Measurements from ENCODE around the gene TBX15.

The TBX15 gene

GRCh38 chr1:118985640-118986554, 2.2 kb downstream of the TBX15 start:
- no peak for FAIRE-seq
- TF ChIP-seq SPI1 (IDR thresholded peaks at IDR 0.05; ENCODE audit: low read depth, low read length): no peak
- no peak for TF ChIP-seq POLR2A (IDR thresholded peaks at IDR 0.05; ENCODE audit: low read depth, low read length)
- no peak for TF ChIP-seq POU2F2 (IDR thresholded peaks at IDR 0.05; ENCODE audit: low read depth, low read length)
- DNase-seq (ENCODE audit: insufficient read length, low spot score): no peak

- TF ChIP-seq PAX5 (IDR thresholded peaks at IDR 0.05; ENCODE audit: insufficient read depth, low read length, severe bottlenecking) (no peak), TAF1 (IDR thresholded peaks at IDR 0.05; ENCODE audit: low read depth, low read length) (no peak), POLR2AphosphoS5 (IDR thresholded peaks at IDR 0.05; ENCODE audit: low read depth, low read length) (no peak), SPI1 (IDR thresholded peaks at IDR 0.05; ENCODE audit: low read depth, low read length) (no peak), POLR2A (IDR thresholded peaks at IDR 0.05; ENCODE audit: low read depth, low read length) (no peak), POU2F2 (IDR thresholded peaks at IDR 0.05; ENCODE audit: low read depth, low read length) (no peak)
- DNase-seq (ENCODE audit: insufficient read length, low spot score) (no peak), FAIRE-seq (no peak)
Observed at GRCh38 chr1:118984722-118985639, 3.2 kb downstream of the TBX15 start.

- TF ChIP-seq PAX5 (IDR thresholded peaks at IDR 0.05; ENCODE audit: insufficient read depth, low read length, severe bottlenecking): no peak
- TF ChIP-seq POU2F2 (IDR thresholded peaks at IDR 0.05; ENCODE audit: low read depth, low read length): no peak
- TF ChIP-seq POLR2A (IDR thresholded peaks at IDR 0.05; ENCODE audit: low read depth, low read length): no peak
- no peak for TF ChIP-seq TAF1 (IDR thresholded peaks at IDR 0.05; ENCODE audit: low read depth, low read length)
- TF ChIP-seq SPI1 (IDR thresholded peaks at IDR 0.05; ENCODE audit: low read depth, low read length): no peak
- TF ChIP-seq POLR2AphosphoS5 (IDR thresholded peaks at IDR 0.05; ENCODE audit: low read depth, low read length): no peak
- DNase-seq (ENCODE audit: insufficient read length, low spot score) (no peak), FAIRE-seq (no peak)
Observed at GRCh38 chr1:118984086-118984721, 3.9 kb downstream of the TBX15 start.

- DNase-seq (ENCODE audit: insufficient read length, low spot score) (no peak), FAIRE-seq (no peak)
- TF ChIP-seq POLR2A (IDR thresholded peaks at IDR 0.05; ENCODE audit: low read depth, low read length) (no peak), POU2F2 (IDR thresholded peaks at IDR 0.05; ENCODE audit: low read depth, low read length) (no peak), PAX5 (IDR thresholded peaks at IDR 0.05; ENCODE audit: insufficient read depth, low read length, severe bottlenecking) (no peak), POLR2AphosphoS5 (IDR thresholded peaks at IDR 0.05; ENCODE audit: low read depth, low read length) (no peak), TAF1 (IDR thresholded peaks at IDR 0.05; ENCODE audit: low read depth, low read length) (no peak), SPI1 (IDR thresholded peaks at IDR 0.05; ENCODE audit: low read depth, low read length) (no peak)
Observed at GRCh38 chr1:118983558-118984041, 4.5 kb downstream of the TBX15 start.

GRCh38 chr1:118982821-118983557, 5.2 kb downstream of the TBX15 start:
- TF ChIP-seq POLR2A (IDR thresholded peaks at IDR 0.05; ENCODE audit: low read depth, low read length) (no peak), SPI1 (IDR thresholded peaks at IDR 0.05; ENCODE audit: low read depth, low read length) (no peak), POLR2AphosphoS5 (IDR thresholded peaks at IDR 0.05; ENCODE audit: low read depth, low read length) (no peak), POU2F2 (IDR thresholded peaks at IDR 0.05; ENCODE audit: low read depth, low read length) (no peak), PAX5 (IDR thresholded peaks at IDR 0.05; ENCODE audit: insufficient read depth, low read length, severe bottlenecking) (no peak), TAF1 (IDR thresholded peaks at IDR 0.05; ENCODE audit: low read depth, low read length) (no peak)
- DNase-seq (ENCODE audit: insufficient read length, low spot score) (no peak), FAIRE-seq (no peak)

GRCh38 chr1:118982266-118982665, 5.9 kb downstream of the TBX15 start:
- no peak for FAIRE-seq
- DNase-seq (ENCODE audit: insufficient read length, low spot score): no peak
- no peak for TF ChIP-seq POLR2A (IDR thresholded peaks at IDR 0.05; ENCODE audit: low read depth, low read length)
- TF ChIP-seq SPI1 (IDR thresholded peaks at IDR 0.05; ENCODE audit: low read depth, low read length): no peak
- no peak for TF ChIP-seq PAX5 (IDR thresholded peaks at IDR 0.05; ENCODE audit: insufficient read depth, low read length, severe bottlenecking)
- no peak for TF ChIP-seq TAF1 (IDR thresholded peaks at IDR 0.05; ENCODE audit: low read depth, low read length)
- no peak for TF ChIP-seq POLR2AphosphoS5 (IDR thresholded peaks at IDR 0.05; ENCODE audit: low read depth, low read length)
- no peak for TF ChIP-seq POU2F2 (IDR thresholded peaks at IDR 0.05; ENCODE audit: low read depth, low read length)

- TF ChIP-seq TAF1 (IDR thresholded peaks at IDR 0.05; ENCODE audit: low read depth, low read length): no peak
- no peak for TF ChIP-seq POU2F2 (IDR thresholded peaks at IDR 0.05; ENCODE audit: low read depth, low read length)
- no peak for TF ChIP-seq POLR2A (IDR thresholded peaks at IDR 0.05; ENCODE audit: low read depth, low read length)
- TF ChIP-seq SPI1 (IDR thresholded peaks at IDR 0.05; ENCODE audit: low read depth, low read length): no peak
- no peak for TF ChIP-seq POLR2AphosphoS5 (IDR thresholded peaks at IDR 0.05; ENCODE audit: low read depth, low read length)
- no peak for TF ChIP-seq PAX5 (IDR thresholded peaks at IDR 0.05; ENCODE audit: insufficient read depth, low read length, severe bottlenecking)
- no peak for FAIRE-seq
- DNase-seq (ENCODE audit: insufficient read length, low spot score): no peak
Observed at GRCh38 chr1:118981436-118981835, 6.7 kb downstream of the TBX15 start.

Measured in GM12891 (cell line).